ENCODE data around the gene RMC1. TPM values are rescaled to one million over a fixed set of nuclear protein-coding genes. Genes with fewer than 3 reads are reported as not detected.
"Not testable (repeated sequence)": the region's sequence is repeated elsewhere in the genome, so short reads cannot be mapped to it uniquely, and the experiment has no call there.

RMC1 gene
- total RNA-seq, 1 experiment from 2014 or later: 24.7 TPM

DNA sequence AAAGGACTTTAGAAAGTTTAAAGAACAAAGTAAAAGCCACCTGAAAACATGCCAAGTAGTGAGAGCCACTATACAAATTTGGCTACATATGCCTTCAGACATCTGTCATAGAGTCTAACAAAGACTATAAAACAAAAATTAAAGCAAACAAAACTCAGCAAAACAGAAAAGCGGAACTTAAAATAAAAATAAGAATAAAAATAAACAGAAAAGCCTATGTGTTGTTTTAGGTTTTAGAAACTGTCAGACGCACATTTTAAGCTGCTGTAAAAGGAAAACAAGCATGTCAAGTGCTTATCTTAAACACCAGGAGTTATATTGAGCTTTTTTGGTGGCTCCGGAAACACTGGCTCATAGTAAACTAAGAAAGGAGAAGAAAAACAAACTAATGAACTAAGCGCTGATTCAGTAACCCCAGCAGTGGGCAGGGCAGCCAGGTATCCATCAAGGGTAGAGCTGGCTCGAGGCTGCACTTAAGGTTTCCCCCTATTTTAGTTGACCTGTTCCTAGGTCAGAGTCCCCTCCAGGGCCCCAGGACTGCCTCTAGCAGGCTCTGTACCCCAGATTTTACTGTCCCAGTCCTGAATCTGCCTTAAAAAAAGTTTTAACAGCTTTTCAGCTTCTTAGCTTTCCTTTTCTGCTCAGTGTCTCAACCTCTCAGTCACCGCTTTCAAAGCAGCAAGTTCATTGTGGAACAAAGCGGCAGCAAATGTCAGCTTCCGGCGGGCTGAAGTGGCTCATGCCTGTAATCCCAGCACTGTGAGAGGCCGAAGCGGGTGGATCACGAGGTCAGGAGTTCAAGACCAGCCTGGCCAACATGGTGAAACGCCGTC lies 15.4 kb upstream of the RMC1 start:
- intact Hi-C loops (cut with micrococcal nuclease): no loop called here
- Mint-ChIP-seq H3K36me3 (ENCODE audit: insufficient read depth, unreplicated experiment) (peaks cover 5% of the 10 kb centered on the region), H3K4me3 (ENCODE audit: unreplicated experiment) (no peak overlapping the region), H3K4me1 (ENCODE audit: insufficient read depth, unreplicated experiment) (peaks cover 17% of the 10 kb centered on the region), H3K27ac (ENCODE audit: low read depth, unreplicated experiment) (no peak overlapping the region), H3K9me3 (ENCODE audit: unreplicated experiment) (no peaks in the 10 kb centered on the region), H3K27me3 (ENCODE audit: insufficient read depth, unreplicated experiment) (no peaks in the 10 kb centered on the region)
- BruUV-seq (replicated peaks): no TSS peak
- CTCF ChIA-PET: interaction anchor here (0.6 to 2.0 kb wide), 3 partner anchors 10 to 218 kb away, joined by 3 to 12 read pairs (median 3); no protein-coding TSS in a partner anchor
- TF ChIP-seq CTCF (IDR thresholded peaks at IDR 0.05; ENCODE audit: unreplicated experiment): no peak
- POLR2A ChIA-PET: interaction anchor here (0.6 to 2.2 kb wide), 6 partner anchors 8 to 98 kb away, joined by 3 to 12 read pairs (median 4); partner anchors contain the start of genes RIOK3 and RMC1
- DNase-seq (ENCODE audit: unreplicated experiment): no peak

DNA sequence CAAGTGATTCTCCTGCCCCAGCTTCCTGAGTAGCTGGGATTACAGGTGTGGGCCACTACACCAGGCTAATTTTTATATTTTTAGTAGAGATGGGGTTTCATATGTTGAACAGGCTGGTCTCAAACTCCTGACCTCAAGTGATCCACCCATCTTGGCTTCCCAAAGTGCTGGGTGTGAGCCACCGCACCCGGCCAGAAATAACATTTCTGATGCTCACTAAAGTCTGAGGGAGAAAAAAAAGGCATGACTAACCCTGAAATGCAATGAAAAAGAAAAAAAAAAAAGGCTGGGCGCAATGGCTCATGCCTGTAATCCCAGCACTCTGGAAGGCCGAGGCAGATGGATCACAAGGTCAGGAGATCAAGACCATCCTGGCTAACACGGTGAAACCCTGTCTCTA lies 13.7 kb upstream of the RMC1 start:
- H3K4me3 Mint-ChIP-seq (ENCODE audit: unreplicated experiment); H3K27ac Mint-ChIP-seq (ENCODE audit: low read depth, unreplicated experiment); H3K9me3 Mint-ChIP-seq (ENCODE audit: unreplicated experiment); H3K36me3 Mint-ChIP-seq (ENCODE audit: insufficient read depth, unreplicated experiment); H3K27me3 Mint-ChIP-seq (ENCODE audit: insufficient read depth, unreplicated experiment); BruUV-seq (replicated peaks); POLR2A ChIA-PET; DNase-seq (ENCODE audit: unreplicated experiment); intact Hi-C loops (cut with micrococcal nuclease): not testable (repeated sequence)
- peaks cover 17% of the 10 kb centered on the region for H3K4me1 Mint-ChIP-seq (ENCODE audit: insufficient read depth, unreplicated experiment)
- CTCF ChIA-PET: interaction anchor here (0.6 kb wide), 1 partner anchor 188 kb away, joined by 3 read pairs; no protein-coding TSS in a partner anchor

- no peak overlapping the region for H3K27ac Mint-ChIP-seq (ENCODE audit: low read depth, unreplicated experiment)
- no TSS peak for BruUV-seq (replicated peaks)
- intact Hi-C loops (cut with micrococcal nuclease): no loop called here
Measured at GRCh38 chr18:23493654-23494053, 9.7 kb upstream of the RMC1 start.

GRCh38 chr18:23494992-23495391 lies 8.3 kb upstream of the RMC1 start:
- H3K4me3 Mint-ChIP-seq (ENCODE audit: unreplicated experiment): no peak overlapping the region
- POLR2A ChIA-PET: interaction anchor here (0.9 to 2.1 kb wide), 4 partner anchors 8 to 42 kb away, joined by 3 to 6 read pairs (median 4); partner anchors contain the start of genes RIOK3 and RMC1
- DNase-seq (ENCODE audit: unreplicated experiment): peak; percentile 47

More at GRCh38 chr18:23493654-23494053, 9.7 kb upstream of the RMC1 start:
- TF ChIP-seq CTCF (IDR thresholded peaks at IDR 0.05; ENCODE audit: unreplicated experiment): no peak
- Mint-ChIP-seq H3K36me3 (ENCODE audit: insufficient read depth, unreplicated experiment) (no peaks in the 10 kb centered on the region), H3K4me3 (ENCODE audit: unreplicated experiment) (no peak overlapping the region), H3K4me1 (ENCODE audit: insufficient read depth, unreplicated experiment) (peaks cover 6% of the 10 kb centered on the region), H3K27me3 (ENCODE audit: insufficient read depth, unreplicated experiment) (no peaks in the 10 kb centered on the region), H3K9me3 (ENCODE audit: unreplicated experiment) (no peaks in the 10 kb centered on the region)
- ChIA-PET CTCF (interaction anchor here (1.3 kb wide), 1 partner anchor 11 kb away, joined by 3 read pairs; no protein-coding TSS in a partner anchor), POLR2A (interaction anchor here (0.9 to 2.1 kb wide), 3 partner anchors 10 to 39 kb away, joined by 3 to 5 read pairs (median 4); partner anchors contain the start of gene RMC1)
- no peak for DNase-seq (ENCODE audit: unreplicated experiment)

More at GRCh38 chr18:23494992-23495391, 8.3 kb upstream of the RMC1 start:
- no peak overlapping the region for H3K27ac Mint-ChIP-seq (ENCODE audit: low read depth, unreplicated experiment)
- H3K36me3 Mint-ChIP-seq (ENCODE audit: insufficient read depth, unreplicated experiment): no peaks in the 10 kb centered on the region
- TF ChIP-seq CTCF (IDR thresholded peaks at IDR 0.05; ENCODE audit: unreplicated experiment): no peak
- peaks cover 6% of the 10 kb centered on the region for H3K4me1 Mint-ChIP-seq (ENCODE audit: insufficient read depth, unreplicated experiment)
- CTCF ChIA-PET: interaction anchor here (0.9 kb wide), 1 partner anchor 21 kb away, joined by 3 read pairs; no protein-coding TSS in a partner anchor
- no TSS peak for BruUV-seq (replicated peaks)
- H3K9me3 Mint-ChIP-seq (ENCODE audit: unreplicated experiment): no peaks in the 10 kb centered on the region
- no peaks in the 10 kb centered on the region for H3K27me3 Mint-ChIP-seq (ENCODE audit: insufficient read depth, unreplicated experiment)
- intact Hi-C loops (cut with micrococcal nuclease): no loop called here

All from MCF 10A (cell line).